CD4-positive, alpha-beta T cell (primary cell): Measurements from ENCODE around the gene HOXD8. TPM values are rescaled to one million over a fixed set of nuclear protein-coding genes. Genes with fewer than 3 reads are reported as not detected.

ENCODE experiments used
- ATAC-seq: fragments of 200-7000 bp; cut with Tn5 transposase; one replicate; pipeline ENCODE4 v1.10.0; 2022; ENCODE audit warnings: mild to moderate bottlenecking; ENCODE audit not compliant: poor library complexity
- CTCF ChIA-PET: fragments of 350-600 bp; sonication (Branson Sonifier 250); formaldehyde crosslinking; loops from one replicate; lab custom pipeline; 2021; ENCODE audit warnings: antibody characterized with exemption, inconsistent platforms; lab: Charles Lee
- POLR2A ChIA-PET: fragments of 350-600 bp; sonication (Branson Sonifier 250); formaldehyde crosslinking; loops from one replicate; lab custom pipeline; 2021; ENCODE audit warnings: antibody characterized with exemption, inconsistent platforms; lab: Charles Lee
- DNase-seq, 14 experiments: peaks; one replicate each; pipeline ENCODE4 v3.0.0-alpha.2; 2013 to 2020; ENCODE audit warnings: mixed read lengths in 2 of 14
- H3K27ac ChIP-seq, 2 donors: one replicate each; pipeline versions ENCODE4 v1.5.1 to v1.7.0; 2013; ENCODE audit warnings: low read length in 2 of 2, low read depth in 1 of 2, mild to moderate bottlenecking in 1 of 2
- H3K27me3 ChIP-seq, 2 experiments: 1 replicate in 1 of 2; 2 replicates in 1 of 2; pipeline versions ENCODE4 v1.6.1 to v1.7.0; 2013; ENCODE audit warnings: low read length in 2 of 2, control low read depth in 1 of 2, mild to moderate bottlenecking in 1 of 2, moderate library complexity in 1 of 2; ENCODE audit not compliant: insufficient read depth in 2 of 2, control insufficient read depth in 1 of 2
- H3K36me3 ChIP-seq: one replicate; pipeline ENCODE4 v1.6.1; 2013; ENCODE audit warnings: low read length, control low read depth; ENCODE audit not compliant: insufficient read depth
- H3K4me1 ChIP-seq: one replicate; pipeline ENCODE4 v1.6.1; 2013; ENCODE audit warnings: low read length, control low read depth; ENCODE audit not compliant: insufficient read depth
- H3K4me3 ChIP-seq: one replicate; pipeline ENCODE4 v1.5.1; 2013; ENCODE audit warnings: mild to moderate bottlenecking, low read length, moderate library complexity
- H3K9me3 ChIP-seq, 2 experiments: 1 replicate in 1 of 2; 2 replicates in 1 of 2; pipeline versions ENCODE4 v1.6.1 to v1.7.0; 2013; ENCODE audit warnings: low read length in 2 of 2, mild to moderate bottlenecking in 2 of 2, control low read depth in 1 of 2, moderate library complexity in 1 of 2; ENCODE audit not compliant: control insufficient read depth in 1 of 2, insufficient read depth in 1 of 2
- H3K27ac Mint-ChIP-seq: one replicate; pipeline ENCODE4 v1.8.0; 2020; ENCODE audit warnings: mixed read lengths
- H3K27me3 Mint-ChIP-seq: one replicate; pipeline ENCODE4 v1.8.0; 2021; ENCODE audit warnings: mixed read lengths
- H3K36me3 Mint-ChIP-seq: one replicate; pipeline ENCODE4 v1.8.0; 2021; ENCODE audit warnings: low read depth, mixed read lengths
- H3K4me1 Mint-ChIP-seq: one replicate; pipeline ENCODE4 v1.8.0; 2021; ENCODE audit warnings: low read depth, mixed read lengths
- H3K4me3 Mint-ChIP-seq: one replicate; pipeline ENCODE4 v1.8.0; 2020; ENCODE audit warnings: mild to moderate bottlenecking, mixed read lengths
- H3K9me3 Mint-ChIP-seq: one replicate; pipeline ENCODE4 v1.8.0; 2020; ENCODE audit warnings: mixed read lengths
- CTCF ChIP-seq: fragments of 200-600 bp; IDR thresholded peaks from one replicate; pipeline ENCODE4 v1.8.0; 2022; ENCODE audit warnings: antibody characterized with exemption, mild to moderate bottlenecking
- intact Hi-C, 2 experiments: fragments of 100-400 bp; cut with DNase I in 1 of 2; cut with micrococcal nuclease in 1 of 2; formaldehyde crosslinking; loops; one replicate each; pipeline versions ENCODE4 v1.15.1 to v1.9.0; 2023 to 2025; cut with DNase I, micrococcal nuclease
- total RNA-seq, 174 experiments: library from RNA in 2 of 174; stranded (reverse) in 2 of 174; gene quantifications; one replicate each; pipeline ENCODE4 v1.2.3 and lab custom pipeline; 2021 to 2026

HOXD8 gene
- total RNA-seq, 2 experiments from 2014 or later: not detected

GRCh38 chr2:176174824-176175708 is 45.6 kb downstream of the HOXD8 start:
- peaks cover 96% of the 10 kb centered on the region for H3K27me3 Mint-ChIP-seq
- Histone ChIP-seq H3K4me3 (no peak overlapping the region), H3K4me1 (peaks cover 19% of the 10 kb centered on the region), H3K27me3 (peaks cover 79 to 100% of the 10 kb centered on the region in 2 experiments), H3K9me3 (peaks cover 0 to 27% of the 10 kb centered on the region in 2 experiments), H3K36me3 (no peaks in the 10 kb centered on the region), H3K27ac (no peak overlapping the region)
- ChIA-PET POLR2A (no interaction called here), CTCF (no interaction called here)
- peak overlapping the region; percentile 35 for H3K4me3 Mint-ChIP-seq
- no peak for ATAC-seq
- peaks cover 27% of the 10 kb centered on the region for H3K4me1 Mint-ChIP-seq
- DNase-seq: no peak
- H3K27ac Mint-ChIP-seq: no peak overlapping the region
- intact Hi-C loops: loop anchor here in 1 of 2 experiments (10.0 kb wide), 1 partner anchor 50 kb away; the partner anchor contains the start of genes HOXD8 and HOXD9
- TF ChIP-seq CTCF: no peak
- no peaks in the 10 kb centered on the region for H3K9me3 Mint-ChIP-seq
- H3K36me3 Mint-ChIP-seq: no peaks in the 10 kb centered on the region

- H3K9me3 ChIP-seq: peaks cover 0 to 27% of the 10 kb centered on the region in 2 experiments
- ChIA-PET POLR2A (interaction anchor here (1.1 kb wide), 1 partner anchor 11 kb away, joined by 3 read pairs; no protein-coding TSS in a partner anchor), CTCF (no interaction called here)
- peaks cover 27% of the 10 kb centered on the region for H3K4me1 Mint-ChIP-seq
- H3K27ac ChIP-seq: no peak overlapping the region
- no peak for TF ChIP-seq CTCF
- intact Hi-C loops: loop anchor here in 1 of 2 experiments (10.0 kb wide), 1 partner anchor 51 kb away; the partner anchor contains the start of genes HOXD8 and HOXD9
- no peaks in the 10 kb centered on the region for H3K36me3 ChIP-seq
- peaks cover 78 to 100% of the 10 kb centered on the region in 2 experiments for H3K27me3 ChIP-seq
- H3K27me3 Mint-ChIP-seq: peaks cover 96% of the 10 kb centered on the region
- H3K9me3 Mint-ChIP-seq: no peaks in the 10 kb centered on the region
- H3K4me3 ChIP-seq: no peak overlapping the region
- H3K27ac Mint-ChIP-seq: no peak overlapping the region
- H3K36me3 Mint-ChIP-seq: no peaks in the 10 kb centered on the region
- DNase-seq: no peak
- H3K4me3 Mint-ChIP-seq: no peak overlapping the region
- peaks cover 19% of the 10 kb centered on the region for H3K4me1 ChIP-seq
- ATAC-seq: no peak
These were observed 46.5 kb downstream of the HOXD8 start for GRCh38 chr2:176175709-176176607.

GRCh38 chr2:176177580-176178037 is 48.1 kb downstream of the HOXD8 start:
- intact Hi-C loops: loop anchor here in 1 of 2 experiments (10.0 kb wide), 1 partner anchor 53 kb away; the partner anchor contains the start of genes HOXD8 and HOXD9
- H3K4me3 Mint-ChIP-seq: no peak overlapping the region
- H3K4me1 Mint-ChIP-seq: peaks cover 20% of the 10 kb centered on the region
- H3K27ac ChIP-seq: no peak overlapping the region
- no peak for ATAC-seq
- no peaks in the 10 kb centered on the region for H3K36me3 Mint-ChIP-seq
- no peaks in the 10 kb centered on the region for H3K36me3 ChIP-seq
- H3K4me3 ChIP-seq: no peak overlapping the region
- H3K27me3 ChIP-seq: peaks cover 68 to 98% of the 10 kb centered on the region in 2 experiments
- TF ChIP-seq CTCF: no peak
- ChIA-PET POLR2A (no interaction called here), CTCF (no interaction called here)
- H3K27me3 Mint-ChIP-seq: peaks cover 96% of the 10 kb centered on the region
- peaks cover 15% of the 10 kb centered on the region for H3K4me1 ChIP-seq
- peaks cover 0 to 12% of the 10 kb centered on the region in 2 experiments for H3K9me3 ChIP-seq
- no peak overlapping the region for H3K27ac Mint-ChIP-seq
- DNase-seq: no peak
- no peaks in the 10 kb centered on the region for H3K9me3 Mint-ChIP-seq
